Activated CD4-positive, alpha-beta memory T cell treated with anti-CD3 and anti-CD28 coated beads for 36 hours (primary cell): ENCODE measurements around the gene ZNF396. TPM values are rescaled to one million over a fixed set of nuclear protein-coding genes. Genes with fewer than 3 reads are reported as not detected.

Experiments used
- CTCF ChIA-PET: fragments of 350-600 bp; sonication (Branson Sonifier 250); formaldehyde crosslinking; loops from one replicate; lab custom pipeline; 2021; ENCODE audit warnings: antibody characterized with exemption, inconsistent platforms; lab: Charles Lee
- POLR2A ChIA-PET: fragments of 350-600 bp; sonication (Branson Sonifier 250); formaldehyde crosslinking; loops from one replicate; lab custom pipeline; 2021; ENCODE audit warnings: antibody characterized with exemption; lab: Charles Lee
- DNase-seq: peaks from one replicate; pipeline ENCODE4 v3.0.0-alpha.2; 2020
- H3K27ac Mint-ChIP-seq: one replicate; pipeline ENCODE4 v1.8.0; 2021; ENCODE audit warnings: mixed read lengths
- H3K27me3 Mint-ChIP-seq: one replicate; pipeline ENCODE4 v1.8.0; 2021; ENCODE audit warnings: mixed read lengths
- H3K36me3 Mint-ChIP-seq: one replicate; pipeline ENCODE4 v1.8.0; 2021; ENCODE audit warnings: mixed read lengths
- H3K4me1 Mint-ChIP-seq: one replicate; pipeline ENCODE4 v1.8.0; 2021; ENCODE audit warnings: low read depth, mixed read lengths
- H3K4me3 Mint-ChIP-seq: one replicate; pipeline ENCODE4 v1.8.0; 2021; ENCODE audit warnings: mild to moderate bottlenecking, mixed read lengths
- H3K9me3 Mint-ChIP-seq: one replicate; pipeline ENCODE4 v1.8.0; 2021; ENCODE audit warnings: mixed read lengths
- intact Hi-C: fragments of 100-400 bp; cut with micrococcal nuclease; formaldehyde crosslinking; loops from one replicate; pipeline ENCODE4 v1.15.1; 2023
- total RNA-seq, 2 experiments: library from RNA; stranded (reverse); gene quantifications; one replicate each; pipeline ENCODE4 v1.2.3, GENCODE V29; 2021

Gene ZNF396
- total RNA-seq, 2 experiments from 2014 or later = 0.93 to 1.6 TPM

DNA sequence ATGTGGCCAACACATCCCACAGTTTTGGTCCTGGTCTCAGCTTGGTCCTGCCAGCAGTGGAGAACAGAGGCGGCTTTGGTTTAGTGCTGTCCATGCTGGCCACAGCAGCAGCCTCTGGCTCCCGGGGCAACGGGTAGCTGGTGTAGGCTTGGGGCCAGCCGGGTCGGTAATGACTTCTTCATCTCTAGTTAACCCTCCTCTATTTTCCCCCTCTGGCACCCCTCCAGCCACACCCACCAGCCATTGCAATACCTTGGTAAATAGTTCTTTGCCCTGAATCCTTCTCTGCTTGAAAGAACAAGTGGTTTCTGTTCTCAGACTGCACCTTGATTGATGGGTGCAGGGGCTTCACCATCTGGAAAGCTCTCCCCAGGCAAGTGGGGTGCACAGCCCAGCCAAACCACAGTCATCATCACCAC lies 31.7 kb upstream of the ZNF396 start:
- no peak overlapping the region for H3K4me3 Mint-ChIP-seq
- H3K27ac Mint-ChIP-seq = no peak overlapping the region
- H3K27me3 Mint-ChIP-seq = peaks cover 2% of the 10 kb centered on the region
- no peaks in the 10 kb centered on the region for H3K9me3 Mint-ChIP-seq
- no peak for DNase-seq
- H3K36me3 Mint-ChIP-seq = no peaks in the 10 kb centered on the region
- POLR2A ChIA-PET = no interaction called here
- peaks cover 7% of the 10 kb centered on the region for H3K4me1 Mint-ChIP-seq
- CTCF ChIA-PET = interaction anchor here (0.6 to 1.6 kb wide), 5 partner anchors 14 to 85 kb away, joined by 3 to 5 read pairs (median 3); no protein-coding TSS in a partner anchor
- intact Hi-C loops = loop anchor here (1.0 to 5.0 kb wide), 5 partner anchors 88 to 875 kb away; partner anchors contain the start of gene INO80C

DNA sequence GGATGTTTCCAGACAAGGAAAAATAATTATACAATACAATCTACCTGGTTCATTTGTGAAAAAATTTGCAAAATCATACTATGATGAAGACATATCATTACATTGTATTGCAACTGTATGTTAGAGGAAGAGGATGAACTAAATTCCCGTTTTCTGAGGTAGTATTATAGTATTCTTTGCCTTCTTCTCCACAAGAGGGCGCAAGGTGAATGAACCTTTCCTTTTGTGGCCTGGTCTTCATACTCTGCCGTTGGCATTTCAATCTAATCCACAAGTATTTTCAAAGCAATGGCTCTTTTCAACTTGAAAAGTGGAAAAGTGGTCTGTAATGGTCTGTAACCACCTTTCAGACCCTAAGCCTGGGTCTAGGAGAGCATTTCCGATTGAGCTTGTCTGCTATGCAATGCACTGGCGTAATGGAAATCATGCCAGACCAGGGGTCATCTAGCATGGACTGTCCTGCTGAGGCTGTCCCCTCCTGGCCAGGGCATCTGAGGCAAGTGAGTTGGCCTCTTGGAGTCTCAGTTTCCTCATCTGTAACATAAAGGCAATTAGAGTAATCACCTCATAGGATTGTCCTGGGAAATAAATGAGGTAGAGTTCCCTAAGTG lies 30.8 kb upstream of the ZNF396 start:
- peak; percentile 27 for DNase-seq
- H3K36me3 Mint-ChIP-seq = no peaks in the 10 kb centered on the region
- no peak overlapping the region for H3K27ac Mint-ChIP-seq
- H3K9me3 Mint-ChIP-seq = no peaks in the 10 kb centered on the region
- CTCF ChIA-PET = interaction anchor here (0.6 to 1.7 kb wide), 17 partner anchors 10 to 823 kb away, joined by 3 to 6 read pairs (median 3); no protein-coding TSS in a partner anchor
- POLR2A ChIA-PET = no interaction called here
- peaks cover 5% of the 10 kb centered on the region for H3K27me3 Mint-ChIP-seq
- H3K4me1 Mint-ChIP-seq = peaks cover 7% of the 10 kb centered on the region
- intact Hi-C loops = loop anchor here (1.0 to 5.0 kb wide), 5 partner anchors 89 to 876 kb away; partner anchors contain the start of gene INO80C
- H3K4me3 Mint-ChIP-seq = no peak overlapping the region

DNA sequence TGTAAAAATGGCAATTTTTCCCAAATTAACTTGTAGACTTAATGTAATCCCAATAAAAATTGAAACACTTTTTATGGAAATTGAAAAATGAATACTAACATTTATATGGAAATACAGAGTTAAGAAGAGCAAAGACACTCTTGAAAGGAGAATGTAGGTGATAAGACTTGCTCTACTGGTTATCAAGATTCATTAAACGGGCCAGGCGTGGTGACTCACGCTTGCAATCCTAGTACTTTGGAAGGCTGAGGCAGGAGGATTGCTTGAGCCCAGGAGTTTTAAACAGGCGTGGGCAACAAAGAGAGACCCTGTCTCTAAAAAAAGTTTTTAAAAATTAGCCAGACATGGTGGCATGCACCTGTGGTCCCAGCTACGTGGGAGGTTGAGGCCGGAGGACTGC lies 29.5 kb upstream of the ZNF396 start:
- no peak overlapping the region for H3K27ac Mint-ChIP-seq
- intact Hi-C loops = loop anchor here (5.0 kb wide), 4 partner anchors 91 to 351 kb away; partner anchors contain the start of gene INO80C
- CTCF ChIA-PET = interaction anchor here (1.0 to 1.2 kb wide), 2 partner anchors 21 to 171 kb away, joined by 3 read pairs; no protein-coding TSS in a partner anchor
- H3K27me3 Mint-ChIP-seq = peaks cover 7% of the 10 kb centered on the region
- POLR2A ChIA-PET = no interaction called here
- H3K4me3 Mint-ChIP-seq = no peak overlapping the region
- no peaks in the 10 kb centered on the region for H3K9me3 Mint-ChIP-seq
- no peaks in the 10 kb centered on the region for H3K4me1 Mint-ChIP-seq
- H3K36me3 Mint-ChIP-seq = no peaks in the 10 kb centered on the region
- DNase-seq = no peak

DNA sequence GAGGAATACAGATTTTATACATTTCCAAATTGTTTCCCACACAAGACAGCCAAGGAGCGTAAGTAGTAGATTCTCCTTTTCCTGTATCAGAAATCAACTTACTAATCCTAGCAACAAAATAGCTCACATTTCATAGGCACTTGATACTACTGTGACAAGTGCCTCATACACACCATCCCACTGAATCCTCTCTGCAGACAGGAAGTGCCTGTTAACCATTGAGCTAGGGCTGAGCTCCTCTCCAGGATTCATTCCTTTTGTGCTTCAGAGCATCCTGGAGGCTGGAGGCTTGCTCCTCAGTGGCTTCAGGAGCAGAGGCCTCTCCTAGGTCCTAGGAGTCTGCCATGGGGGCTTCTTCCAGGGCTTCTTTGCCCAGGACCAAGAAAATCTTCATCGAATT lies 20.8 kb upstream of the ZNF396 start:
- Mint-ChIP-seq H3K27ac (no peak overlapping the region), H3K4me1 (no peaks in the 10 kb centered on the region), H3K36me3 (no peaks in the 10 kb centered on the region), H3K4me3 (no peak overlapping the region), H3K9me3 (no peaks in the 10 kb centered on the region), H3K27me3 (peaks cover 20% of the 10 kb centered on the region)
- intact Hi-C loops = no loop called here
- CTCF ChIA-PET = interaction anchor here (1.7 to 2.5 kb wide), 2 partner anchors 10 to 11 kb away, joined by 6 to 7 read pairs; no protein-coding TSS in a partner anchor
- no peak for DNase-seq
- POLR2A ChIA-PET = no interaction called here

DNA sequence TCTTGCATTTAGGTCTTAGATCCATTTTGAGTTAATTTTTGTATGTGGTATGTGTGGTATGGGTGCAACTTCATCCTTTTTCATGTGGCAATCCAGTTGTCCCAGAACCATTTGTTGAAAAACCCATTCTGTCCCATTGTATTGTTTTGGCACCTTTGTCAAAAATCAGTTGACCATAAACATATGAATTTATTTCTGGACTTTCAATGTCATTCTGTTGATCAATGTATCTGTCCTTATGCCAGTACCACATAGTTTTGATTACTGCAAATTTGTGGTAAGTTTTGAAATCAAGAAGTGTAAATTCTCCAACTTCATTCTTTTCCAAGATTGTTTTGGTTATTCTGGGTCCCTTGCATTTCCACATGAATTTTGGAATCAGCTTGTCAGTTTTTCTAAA lies 16.6 kb upstream of the ZNF396 start:
- H3K36me3 Mint-ChIP-seq = no peaks in the 10 kb centered on the region
- no peaks in the 10 kb centered on the region for H3K4me1 Mint-ChIP-seq
- H3K9me3 Mint-ChIP-seq = peaks cover 6% of the 10 kb centered on the region
- intact Hi-C loops = no loop called here
- CTCF ChIA-PET = no interaction called here
- DNase-seq = no peak
- H3K27me3 Mint-ChIP-seq = peaks cover 17% of the 10 kb centered on the region
- POLR2A ChIA-PET = no interaction called here
- no peak overlapping the region for H3K27ac Mint-ChIP-seq
- no peak overlapping the region for H3K4me3 Mint-ChIP-seq

DNA sequence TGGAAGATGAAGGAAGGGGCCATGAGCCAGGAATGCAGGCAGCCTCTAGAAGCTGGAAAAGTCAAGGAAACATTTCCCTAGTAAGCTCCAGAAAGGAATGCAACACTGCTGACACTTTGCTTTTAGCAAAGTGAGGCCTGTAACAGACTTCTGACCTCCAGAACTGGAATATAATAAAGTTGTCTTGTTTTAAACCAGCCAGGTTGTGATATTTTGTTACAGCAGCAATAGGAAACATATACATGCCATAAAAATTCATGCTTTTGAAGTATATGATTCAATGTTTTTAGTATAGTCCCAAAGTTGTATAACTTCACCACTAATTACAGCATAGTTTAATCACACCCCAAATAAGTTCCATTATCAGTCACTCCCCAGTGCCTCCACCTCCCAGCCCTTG lies 15.2 kb upstream of the ZNF396 start:
- H3K27ac Mint-ChIP-seq = no peak overlapping the region
- H3K4me3 Mint-ChIP-seq = no peak overlapping the region
- CTCF ChIA-PET = interaction anchor here (0.7 kb wide), 1 partner anchor 15 kb away, joined by 3 read pairs; no protein-coding TSS in a partner anchor
- DNase-seq = no peak
- H3K27me3 Mint-ChIP-seq = peaks cover 12% of the 10 kb centered on the region
- POLR2A ChIA-PET = no interaction called here
- intact Hi-C loops = no loop called here
- H3K9me3 Mint-ChIP-seq = peaks cover 6% of the 10 kb centered on the region
- no peaks in the 10 kb centered on the region for H3K36me3 Mint-ChIP-seq
- H3K4me1 Mint-ChIP-seq = no peaks in the 10 kb centered on the region

DNA sequence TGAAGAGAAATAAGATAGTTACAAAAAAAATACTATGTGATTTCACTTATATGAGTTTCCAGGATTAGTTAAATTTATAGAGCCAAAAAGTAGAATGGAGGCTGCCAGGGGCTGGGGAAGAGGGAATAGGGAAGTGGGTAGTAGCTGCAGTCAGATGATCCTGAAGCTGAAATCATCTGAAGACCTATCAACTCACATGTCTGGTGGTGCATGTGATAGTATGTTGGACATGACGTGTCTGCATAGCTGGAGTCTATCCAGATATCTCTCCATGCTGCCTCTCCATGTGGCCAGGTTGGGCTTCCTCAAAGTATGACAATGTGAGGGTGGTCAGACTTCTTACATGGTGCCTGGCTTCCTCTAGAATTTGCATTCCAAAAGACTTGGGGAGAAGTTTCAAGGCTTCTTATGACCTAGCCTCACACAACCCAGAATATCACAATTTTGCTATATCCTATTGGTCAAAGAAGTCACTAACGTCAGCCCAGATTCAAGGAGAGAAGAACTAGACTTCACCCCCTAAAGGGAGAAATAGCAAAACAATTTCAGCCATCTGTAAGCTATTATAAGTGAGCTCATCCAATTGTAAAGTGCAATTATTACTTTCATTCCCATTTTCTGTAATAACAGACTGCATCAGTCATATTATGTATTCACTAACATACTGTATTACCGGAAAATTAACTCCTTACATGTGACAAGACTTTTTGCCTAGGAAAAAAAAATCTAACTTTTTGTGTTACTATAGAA lies 14.0 kb upstream of the ZNF396 start:
- Mint-ChIP-seq H3K4me3 (no peak overlapping the region), H3K36me3 (no peaks in the 10 kb centered on the region), H3K27ac (no peak overlapping the region), H3K9me3 (peaks cover 6% of the 10 kb centered on the region), H3K4me1 (peaks cover 2% of the 10 kb centered on the region), H3K27me3 (peaks cover 19% of the 10 kb centered on the region)
- CTCF ChIA-PET = no interaction called here
- POLR2A ChIA-PET = no interaction called here
- intact Hi-C loops = no loop called here
- no peak for DNase-seq

DNA sequence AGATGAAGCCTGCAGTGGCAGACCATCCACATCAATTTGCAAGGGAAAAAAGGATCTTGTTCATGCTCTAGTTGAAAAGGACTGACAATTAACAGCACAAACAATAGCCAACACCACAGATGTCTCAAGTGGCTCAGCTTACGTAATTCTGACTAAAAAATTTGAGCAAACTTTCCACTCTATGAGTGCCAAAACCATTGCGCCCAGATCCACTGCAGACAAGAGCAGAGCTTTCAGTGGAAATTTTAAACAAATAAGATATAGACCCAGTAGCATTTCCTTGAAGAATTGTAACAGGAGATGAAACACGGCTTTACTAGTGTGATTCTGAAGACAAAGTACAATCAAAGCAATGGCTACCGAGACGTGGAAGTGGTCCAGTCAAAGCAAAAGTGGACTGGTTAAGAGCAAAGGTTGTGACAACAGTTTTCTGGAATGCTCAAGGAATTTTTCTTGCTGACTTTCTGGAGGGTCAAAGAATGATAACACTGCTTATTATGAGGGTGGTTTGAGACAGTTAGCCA lies 12.0 kb upstream of the ZNF396 start:
- intact Hi-C loops = loop anchor here (5.0 kb wide), 1 partner anchor 893 kb away; no protein-coding TSS in a partner anchor
- POLR2A ChIA-PET = no interaction called here

DNA sequence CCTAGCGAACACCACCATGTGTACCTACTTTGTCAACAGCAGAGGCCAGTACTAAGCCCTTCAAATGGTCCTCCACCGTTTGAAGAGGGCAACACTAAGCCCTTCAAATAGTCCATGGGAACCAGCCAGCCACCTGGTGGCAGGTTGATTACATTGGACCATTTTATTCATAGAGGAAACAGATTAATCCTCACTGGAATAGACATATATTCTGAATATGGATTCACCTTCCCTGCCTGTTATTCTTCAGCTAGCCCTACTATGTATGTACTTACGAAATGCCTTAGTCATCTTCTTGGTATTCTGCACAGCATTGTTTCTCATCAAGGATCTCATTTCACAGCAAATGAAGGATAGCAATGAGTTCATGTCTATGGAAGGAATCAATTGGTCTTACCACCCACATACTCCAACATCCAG lies 10.0 kb upstream of the ZNF396 start:
- H3K4me3 Mint-ChIP-seq = no peak overlapping the region
- peaks cover 2% of the 10 kb centered on the region for H3K4me1 Mint-ChIP-seq
- ChIA-PET CTCF (interaction anchor here (0.6 to 4.3 kb wide), 30 partner anchors 10 to 897 kb away, joined by 3 to 41 read pairs (median 4); partner anchors contain the start of genes ZNF24 and ZNF396), POLR2A (interaction anchor here (1.0 kb wide), 1 partner anchor 110 kb away, joined by 4 read pairs; the partner anchor contains the start of gene INO80C)
- no peak overlapping the region for H3K27ac Mint-ChIP-seq
- H3K36me3 Mint-ChIP-seq = no peaks in the 10 kb centered on the region
- peaks cover 16% of the 10 kb centered on the region for H3K27me3 Mint-ChIP-seq
- peaks cover under 1% of the 10 kb centered on the region for H3K9me3 Mint-ChIP-seq
- intact Hi-C loops = loop anchor here (5.0 kb wide), 1 partner anchor 895 kb away; no protein-coding TSS in a partner anchor
- DNase-seq = no peak

More for the DNA sequence above, 12.0 kb upstream of the ZNF396 start:
- CTCF ChIA-PET = no interaction called here
- Mint-ChIP-seq H3K27me3 (peaks cover 16% of the 10 kb centered on the region), H3K36me3 (no peaks in the 10 kb centered on the region), H3K4me3 (no peak overlapping the region), H3K27ac (no peak overlapping the region), H3K9me3 (peaks cover 6% of the 10 kb centered on the region), H3K4me1 (peaks cover 2% of the 10 kb centered on the region)
- DNase-seq = no peak

DNA sequence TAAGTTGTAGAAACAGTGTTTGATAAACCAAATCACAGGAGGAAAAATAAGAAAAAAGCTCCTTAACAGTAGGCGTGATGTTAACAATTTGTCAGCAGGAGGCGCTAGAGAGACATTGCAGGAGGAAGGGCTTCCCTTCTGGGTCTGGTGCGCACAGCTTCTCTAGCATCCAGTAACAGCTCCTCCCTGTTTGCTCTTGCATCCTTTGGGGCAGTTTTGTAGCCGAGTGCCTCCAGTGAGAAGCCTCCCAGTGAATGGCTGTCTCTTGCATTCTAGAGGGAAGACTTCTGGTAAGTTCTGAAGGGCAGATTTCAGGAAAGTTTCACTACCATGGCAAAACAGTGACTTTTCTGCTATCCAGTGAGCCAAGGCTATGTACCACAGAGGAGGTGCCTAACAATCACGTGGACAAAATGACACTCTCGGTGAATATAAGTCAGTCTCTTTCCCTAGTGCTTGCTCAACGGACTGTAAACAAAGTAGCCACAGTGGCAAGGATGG lies 9.5 kb upstream of the ZNF396 start:
- CTCF ChIA-PET = interaction anchor here (0.6 to 4.3 kb wide), 42 partner anchors 8 to 898 kb away, joined by 3 to 41 read pairs (median 4); partner anchors contain the start of genes INO80C, ZNF24 and ZNF396
- H3K27me3 Mint-ChIP-seq = peaks cover 16% of the 10 kb centered on the region
- no peak overlapping the region for H3K27ac Mint-ChIP-seq
- intact Hi-C loops = loop anchor here (1.0 to 5.0 kb wide), 2 partner anchors 155 to 896 kb away; no protein-coding TSS in a partner anchor
- no peaks in the 10 kb centered on the region for H3K9me3 Mint-ChIP-seq
- no peak overlapping the region for H3K4me3 Mint-ChIP-seq
- H3K4me1 Mint-ChIP-seq = peaks cover 2% of the 10 kb centered on the region
- no peaks in the 10 kb centered on the region for H3K36me3 Mint-ChIP-seq
- peak; percentile 69 for DNase-seq
- POLR2A ChIA-PET = interaction anchor here (1.0 kb wide), 1 partner anchor 111 kb away, joined by 4 read pairs; the partner anchor contains the start of gene INO80C

DNA sequence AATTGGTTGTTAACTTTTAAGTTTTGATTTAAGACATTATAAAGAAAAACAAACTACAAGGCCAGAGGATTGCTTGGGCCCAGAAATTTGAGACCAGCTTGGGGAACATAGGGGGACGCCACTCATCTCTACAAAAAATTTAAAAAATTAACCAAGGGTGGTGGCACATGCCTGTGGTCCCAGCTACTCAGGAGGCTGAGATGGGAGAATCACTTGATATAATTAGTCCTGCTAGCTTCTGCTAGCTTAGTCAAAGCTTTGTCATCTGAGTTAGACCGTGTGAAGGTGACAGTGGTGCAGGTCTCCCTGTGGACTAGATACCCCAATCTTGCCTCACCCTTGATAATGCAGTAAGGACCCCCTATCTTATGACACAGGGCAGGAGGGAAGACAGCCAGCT lies 6.0 kb upstream of the ZNF396 start:
- H3K9me3 Mint-ChIP-seq = no peaks in the 10 kb centered on the region
- intact Hi-C loops = no loop called here

More for the DNA sequence above, 6.0 kb upstream of the ZNF396 start:
- H3K4me3 Mint-ChIP-seq = no peak overlapping the region
- no peak overlapping the region for H3K27ac Mint-ChIP-seq
- H3K4me1 Mint-ChIP-seq = peaks cover 2% of the 10 kb centered on the region
- POLR2A ChIA-PET = interaction anchor here (0.6 kb wide), 1 partner anchor 201 kb away, joined by 3 read pairs; no protein-coding TSS in a partner anchor
- CTCF ChIA-PET = interaction anchor here (4.3 kb wide), 1 partner anchor 152 kb away, joined by 41 read pairs; no protein-coding TSS in a partner anchor
- H3K27me3 Mint-ChIP-seq = peaks cover 12% of the 10 kb centered on the region
- DNase-seq = no peak
- H3K36me3 Mint-ChIP-seq = no peaks in the 10 kb centered on the region
